Ureter (tissue), 1 donor: ENCODE results near the gene SMARCA1. TPM values are rescaled to one million over a fixed set of nuclear protein-coding genes. Genes with fewer than 3 reads are reported as not detected.

ENCODE experiments used
- DNase-seq: peaks from one replicate; pipeline ENCODE4 v3.0.0-alpha.2; 2020; ENCODE audit warnings: low spot score
- total RNA-seq: library from RNA; stranded (reverse); gene quantifications from one replicate; pipeline ENCODE4 v1.2.4, GENCODE V29; 2023
- donor health status: DM: yes; HTN: yes; CAD: no.

The SMARCA1 gene
- total RNA-seq, 1 donor from 2014 or later = 37.5 TPM

- no peak for DNase-seq
These were observed 70.8 kb downstream of the SMARCA1 start for GRCh38 chrX:129452523-129452922.

- no peak for DNase-seq
These were observed 73.2 kb downstream of the SMARCA1 start for GRCh38 chrX:129450123-129450522.

- no peak for DNase-seq
These were observed 74.1 kb downstream of the SMARCA1 start for GRCh38 chrX:129449148-129449547.

GRCh38 chrX:129445436-129445835, 77.9 kb downstream of the SMARCA1 start:
- DNase-seq = no peak

GRCh38 chrX:129433945-129434344, 89.3 kb downstream of the SMARCA1 start:
- no peak for DNase-seq

- DNase-seq = no peak
These were observed 89.8 kb downstream of the SMARCA1 start for GRCh38 chrX:129433461-129433860.

GRCh38 chrX:129427267-129427666, 96.0 kb downstream of the SMARCA1 start:
- no peak for DNase-seq

GRCh38 chrX:129423191-129423590, 100.1 kb downstream of the SMARCA1 start:
- DNase-seq = no peak

- DNase-seq = no peak
These were observed 118.7 kb downstream of the SMARCA1 start for GRCh38 chrX:129404670-129405008.

- DNase-seq = no peak
These were observed 119.2 kb downstream of the SMARCA1 start for GRCh38 chrX:129403974-129404669.

Other genes with a start within 250 kb of the SMARCA1 start
- 43.6 TPM for gene OCRL, start 16.8 kb upstream of the SMARCA1 start, total RNA-seq
- 0.52 TPM for gene APLN, start 131.5 kb upstream of the SMARCA1 start, total RNA-seq
- 6.0 TPM for gene XPNPEP2, start 215.5 kb upstream of the SMARCA1 start, total RNA-seq